Body of pancreas (tissue), 4 donors: Measurements from ENCODE around the gene CLOCK.

Experiments used
- CTCF ChIP-seq, 7 experiments: fragments of 450-650 bp in 4 of 7; fragments of 200-600 bp in 3 of 7; sonication (generic) in 3 of 7; IDR thresholded peaks; one replicate each; pipeline ENCODE4 v1.5.1; 2016 to 2019; ENCODE audit warnings: antibody characterized with exemption in 7 of 7
- POLR2A ChIP-seq, 3 donors: fragments of 450-650 bp; IDR thresholded peaks; one replicate each; pipeline ENCODE4 v1.6.1; 2016; ENCODE audit warnings: antibody characterized with exemption in 3 of 3, mild to moderate bottlenecking in 2 of 3

- TF ChIP-seq CTCF (IDR thresholded peaks at IDR 0.05): no peak
- no peak for TF ChIP-seq POLR2A (IDR thresholded peaks at IDR 0.05)
These were observed 6.4 kb downstream of the CLOCK start for GRCh38 chr4:55540271-55540670.
